NK-92 treated with Interleukin-12 subunit alpha and Interleukin-12 subunit beta, amount 100 ng/mL, for 24 hours (cell line): ENCODE data around the gene FBXW4.

Experiments used
- DNase-seq: peaks from one replicate; lab custom pipeline; 2025; lab: John Stamatoyannopoulos, UW

Gene FBXW4

GRCh38 chr10:101566333-101567164 lies 128.4 kb downstream of the FBXW4 start:
- DNase-seq, result no peak

- DNase-seq, result no peak
Observed at GRCh38 chr10:101565936-101566332, 129.0 kb downstream of the FBXW4 start.

- DNase-seq, result no peak
Observed at GRCh38 chr10:101565370-101565900, 129.5 kb downstream of the FBXW4 start.

DNA sequence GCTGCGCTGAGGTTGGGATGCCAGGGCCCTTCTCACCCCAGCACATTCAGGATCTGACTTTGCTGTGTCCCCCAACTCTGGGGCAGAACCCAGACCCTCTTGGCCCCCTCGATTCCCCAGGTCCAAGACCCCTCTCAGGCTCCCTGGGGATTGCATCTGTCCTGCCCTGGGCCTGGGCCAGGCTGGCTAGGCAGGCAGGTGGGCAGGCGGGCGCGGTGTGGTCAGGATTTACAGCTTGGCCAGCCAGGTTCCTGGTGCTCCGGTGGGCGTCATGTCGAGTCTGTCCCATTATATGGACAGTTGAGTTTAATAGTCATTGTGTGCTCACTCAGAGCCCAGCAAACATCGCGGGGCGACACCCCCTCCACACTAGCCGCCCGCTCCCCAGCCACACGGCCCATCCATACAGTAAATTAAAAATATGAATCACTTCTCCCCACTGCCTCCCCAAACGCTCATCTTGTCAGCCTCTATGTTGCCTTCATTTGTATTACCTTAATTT lies 130.4 kb downstream of the FBXW4 start:
- DNase-seq, result no peak

DNA sequence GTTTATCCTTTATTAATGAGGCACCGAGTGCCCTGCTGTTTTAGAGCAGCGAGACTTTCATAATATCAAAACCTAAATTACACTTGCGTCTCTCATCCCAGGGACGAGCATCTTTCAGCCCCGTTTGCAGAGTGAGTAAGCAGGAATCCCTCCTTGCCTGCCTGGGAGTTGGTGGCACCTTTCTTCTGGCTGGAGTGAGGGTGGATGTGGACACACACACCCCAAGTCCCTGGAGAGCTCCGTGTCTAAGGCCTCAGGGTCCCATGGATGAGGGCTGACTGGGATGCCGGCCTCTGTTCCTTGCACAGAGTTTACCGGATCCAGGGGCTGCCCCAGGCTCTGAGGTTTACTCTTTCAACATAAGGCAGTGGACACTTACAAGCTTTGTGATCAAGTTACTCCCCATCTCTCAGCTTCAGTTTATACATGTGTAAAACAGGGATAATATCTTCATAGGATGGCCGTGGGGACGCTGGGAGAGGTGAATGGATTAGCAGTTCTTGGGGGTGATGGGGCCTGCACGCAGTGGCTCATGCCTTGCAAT lies 131.4 kb downstream of the FBXW4 start:
- DNase-seq, result no peak

DNA sequence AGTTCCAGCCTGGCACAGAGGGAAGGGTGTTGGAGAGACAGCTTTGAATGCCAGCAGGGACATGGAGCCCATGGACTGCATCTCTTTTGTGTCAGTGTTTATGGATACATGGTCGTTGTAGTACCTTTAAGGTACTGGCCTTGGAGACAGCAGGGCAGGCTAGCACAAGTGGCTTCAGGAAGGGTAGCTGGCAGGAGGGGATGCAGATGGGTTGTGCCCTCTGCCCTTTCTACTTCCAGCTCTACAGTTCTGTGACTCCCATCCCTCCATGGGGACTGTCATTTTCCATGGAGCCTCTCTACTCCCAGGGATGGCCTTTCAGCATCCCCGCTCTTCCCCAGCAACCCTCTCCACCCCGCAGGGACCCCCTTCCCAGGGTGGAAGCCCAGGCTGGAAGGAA lies 132.0 kb downstream of the FBXW4 start:
- DNase-seq, result no peak

GRCh38 chr10:101562231-101562630 lies 132.7 kb downstream of the FBXW4 start:
- DNase-seq, result no peak

- DNase-seq, result no peak
Observed at GRCh38 chr10:101561068-101561915, 133.7 kb downstream of the FBXW4 start.
